Measurements from ENCODE around the gene GREM2. TPM values are rescaled to one million over a fixed set of nuclear protein-coding genes. Genes with fewer than 3 reads are reported as not detected.

Gene GREM2
- total and polyA plus RNA-seq, 3 donors from 2014 or later: 0.37 to 1.8 (median 0.39) TPM

- DNase-seq: no peak
- no peaks in the 10 kb centered on the region for H3K9me3 ChIP-seq
- H3K4me3 ChIP-seq: no peak overlapping the region
- intact Hi-C loops (cut with DNase I; ENCODE audit: low total_unique reads): no loop called here
- TF ChIP-seq CTCF (IDR thresholded peaks at IDR 0.05) (no peak), POLR2A (IDR thresholded peaks at IDR 0.05) (no peak)
- WGBS, 2 donors: 74 to 86% methylated on average over 3 of the region's 3 CpGs
- H3K27me3 ChIP-seq: no peaks in the 10 kb centered on the region
- no peak overlapping the region for H3K27ac ChIP-seq
- H3K36me3 ChIP-seq (ENCODE audit: low read depth, missing control alignments): no peaks in the 10 kb centered on the region
- no peaks in the 10 kb centered on the region for H3K4me1 ChIP-seq
These were observed 20.4 kb downstream of the GREM2 start for GRCh38 chr1:240591564-240591963.

- no peak overlapping the region for H3K27ac ChIP-seq
- 90 to 95% methylated on average over 5 of the region's 5 CpGs for WGBS, 2 donors
- intact Hi-C loops (cut with DNase I; ENCODE audit: low total_unique reads): no loop called here
These were observed 20.9 kb downstream of the GREM2 start for GRCh38 chr1:240591078-240591477.

GRCh38 chr1:240589585-240590110 is 22.3 kb downstream of the GREM2 start:
- no peaks in the 10 kb centered on the region for H3K4me1 ChIP-seq
- 81 to 89% methylated on average over 5 of the region's 5 CpGs for WGBS, 2 donors
- H3K36me3 ChIP-seq (ENCODE audit: low read depth, missing control alignments): no peaks in the 10 kb centered on the region
- H3K4me3 ChIP-seq: no peak overlapping the region
- TF ChIP-seq CTCF (IDR thresholded peaks at IDR 0.05) (no peak), POLR2A (IDR thresholded peaks at IDR 0.05) (no peak)
- intact Hi-C loops (cut with DNase I; ENCODE audit: low total_unique reads): no loop called here
- no peaks in the 10 kb centered on the region for H3K27me3 ChIP-seq
- no peak for DNase-seq
- no peak overlapping the region for H3K27ac ChIP-seq
- no peaks in the 10 kb centered on the region for H3K9me3 ChIP-seq

More at GRCh38 chr1:240591078-240591477, 20.9 kb downstream of the GREM2 start:
- Histone ChIP-seq H3K36me3 (ENCODE audit: low read depth, missing control alignments) (no peaks in the 10 kb centered on the region), H3K4me3 (no peak overlapping the region), H3K27me3 (no peaks in the 10 kb centered on the region), H3K4me1 (no peaks in the 10 kb centered on the region), H3K9me3 (no peaks in the 10 kb centered on the region)
- no peak for DNase-seq
- TF ChIP-seq CTCF (IDR thresholded peaks at IDR 0.05) (no peak), POLR2A (IDR thresholded peaks at IDR 0.05) (no peak)

- Histone ChIP-seq H3K9me3 (no peaks in the 10 kb centered on the region), H3K4me1 (no peaks in the 10 kb centered on the region), H3K27me3 (no peaks in the 10 kb centered on the region), H3K27ac (no peak overlapping the region), H3K4me3 (no peak overlapping the region), H3K36me3 (ENCODE audit: low read depth, missing control alignments) (no peaks in the 10 kb centered on the region)
- intact Hi-C loops (cut with DNase I; ENCODE audit: low total_unique reads): no loop called here
- TF ChIP-seq CTCF (IDR thresholded peaks at IDR 0.05): no peak
- TF ChIP-seq POLR2A (IDR thresholded peaks at IDR 0.05): no peak
- no peak for DNase-seq
- 86 to 87% methylated on average over 2 of the region's 2 CpGs for WGBS, 2 donors
These were observed 25.9 kb downstream of the GREM2 start for GRCh38 chr1:240586006-240586405.

GRCh38 chr1:240582953-240583352 is 29.0 kb downstream of the GREM2 start:
- Histone ChIP-seq H3K27me3 (no peaks in the 10 kb centered on the region), H3K9me3 (no peaks in the 10 kb centered on the region), H3K4me3 (no peak overlapping the region), H3K4me1 (no peaks in the 10 kb centered on the region), H3K36me3 (ENCODE audit: low read depth, missing control alignments) (no peaks in the 10 kb centered on the region), H3K27ac (no peak overlapping the region)
- 69 to 70% methylated on average over 4 of the region's 4 CpGs for WGBS, 2 donors
- intact Hi-C loops (cut with DNase I; ENCODE audit: low total_unique reads): no loop called here
- TF ChIP-seq POLR2A (IDR thresholded peaks at IDR 0.05) (no peak), CTCF (IDR thresholded peaks at IDR 0.05) (no peak)
- no peak for DNase-seq
